IMR-90 (cell line): ENCODE results near the gene PYGB. TPM values are rescaled to one million over a fixed set of nuclear protein-coding genes. Genes with fewer than 3 reads are reported as not detected.

Experiments used
- ATAC-seq: fragments of 200-7000 bp; cut with Tn5 transposase; 2 replicates; pipeline ENCODE4 v1.9.1; 2020; ENCODE audit warnings: low read depth, mild to moderate bottlenecking, moderate library complexity
- BruUV-seq: library from RNA; stranded (reverse); fragments of 400-500 nt; replicated peaks from 2 replicates; lab custom pipeline; 2021; lab: Mats Ljungman, UMichigan
- CTCF ChIA-PET: fragments of 300-600 bp; formaldehyde crosslinking; extraction: SDS; loops from one replicate; lab custom pipeline; 2021; ENCODE audit warnings: antibody characterized with exemption; lab: Yijun Ruan, JAX
- POLR2A ChIA-PET: fragments of 300-600 bp; sonication (Branson Sonifier 250); formaldehyde crosslinking; loops from one replicate; lab custom pipeline; 2022; ENCODE audit warnings: antibody characterized with exemption; ENCODE audit not compliant: unreplicated experiment; lab: Charles Lee
- DNase-seq: peaks from one replicate; pipeline ENCODE4 v3.0.0; 2013
- H2AFZ ChIP-seq: replicated peaks from 2 replicates; pipeline ENCODE3; 2013; ENCODE audit warnings: low read length, mild to moderate bottlenecking; ENCODE audit not compliant: poor library complexity
- H2AK5ac ChIP-seq: 2 replicates; pipeline ENCODE4 v1.6.1; 2013; ENCODE audit warnings: low read depth, low read length, inconsistent platforms
- H2AK9ac ChIP-seq: replicated peaks from 2 replicates; pipeline ENCODE3; 2013; ENCODE audit warnings: mild to moderate bottlenecking, low read depth, low read length, moderate library complexity; ENCODE audit not compliant: poor library complexity
- H2BK120ac ChIP-seq: 2 replicates; pipeline ENCODE4 v1.6.1; 2013; ENCODE audit warnings: low read depth, low read length, inconsistent platforms
- H2BK15ac ChIP-seq: 3 replicates; pipeline ENCODE4 v1.6.1; 2013; ENCODE audit warnings: low read depth, low read length, inconsistent platforms
- H2BK20ac ChIP-seq: 2 replicates; pipeline ENCODE4 v1.6.1; 2013; ENCODE audit warnings: low read depth, mild to moderate bottlenecking, inconsistent platforms, low read length, moderate library complexity
- H2BK5ac ChIP-seq: 2 replicates; pipeline ENCODE4 v1.6.1; 2013; ENCODE audit warnings: mild to moderate bottlenecking, low read depth, low read length, inconsistent platforms; ENCODE audit not compliant: poor library complexity, severe bottlenecking
- H3K14ac ChIP-seq: replicated peaks from 2 replicates; pipeline ENCODE4 v1.6.1; 2013; ENCODE audit warnings: low read depth, low read length, inconsistent platforms
- H3K18ac ChIP-seq: 2 replicates; pipeline ENCODE4 v1.6.1; 2013; ENCODE audit warnings: low read depth, low read length, control low read depth
- H3K23ac ChIP-seq: 2 replicates; pipeline ENCODE4 v1.6.1; 2013; ENCODE audit warnings: low read depth, low read length, inconsistent platforms
- H3K27ac ChIP-seq: 2 replicates; pipeline ENCODE4 v1.5.1; 2013; ENCODE audit warnings: mild to moderate bottlenecking, control low read depth, low read length; ENCODE audit not compliant: insufficient read depth
- H3K27me3 ChIP-seq: 2 replicates; pipeline ENCODE4 v1.6.1; 2013; ENCODE audit warnings: low read length; ENCODE audit not compliant: control insufficient read depth, insufficient read depth
- H3K36me3 ChIP-seq: 2 replicates; pipeline ENCODE4 v1.6.1; 2013; ENCODE audit warnings: low read length, mixed read lengths; ENCODE audit not compliant: control insufficient read depth, insufficient read depth
- H3K4ac ChIP-seq: 2 replicates; pipeline ENCODE4 v1.6.1; 2013; ENCODE audit warnings: low read depth, low read length, inconsistent platforms
- H3K4me1 ChIP-seq: 2 replicates; pipeline ENCODE4 v1.6.1; 2013; ENCODE audit warnings: low read length, mixed read lengths; ENCODE audit not compliant: control insufficient read depth, insufficient read depth
- H3K4me2 ChIP-seq: 2 replicates; pipeline ENCODE4 v1.6.1; 2013; ENCODE audit warnings: low read depth, mild to moderate bottlenecking, control low read depth, low read length, moderate library complexity
- H3K4me3 ChIP-seq: 2 replicates; pipeline ENCODE4 v1.5.1; 2013; ENCODE audit warnings: low read depth, mild to moderate bottlenecking, control low read depth, low read length, moderate library complexity; ENCODE audit not compliant: insufficient read depth
- H3K56ac ChIP-seq: 2 replicates; pipeline ENCODE4 v1.6.1; 2013; ENCODE audit warnings: low read length, inconsistent platforms; ENCODE audit not compliant: insufficient read depth; ENCODE audit errors: extremely low read depth
- H3K79me1 ChIP-seq, 2 experiments: 2 replicates each; pipeline ENCODE4 v1.6.1; 2013; ENCODE audit warnings: low read length in 2 of 2, inconsistent platforms in 1 of 2, low read depth in 1 of 2
- H3K9ac ChIP-seq: 2 replicates; pipeline ENCODE4 v1.6.1; 2013; ENCODE audit warnings: low read depth, low read length, control low read depth
- H3K9me1 ChIP-seq: 2 replicates; pipeline ENCODE4 v1.6.1; 2013; ENCODE audit warnings: low read length, inconsistent platforms; ENCODE audit not compliant: insufficient read depth
- H3K9me3 ChIP-seq: 2 replicates; pipeline ENCODE4 v1.6.1; 2013; ENCODE audit warnings: low read length; ENCODE audit not compliant: control insufficient read depth, insufficient read depth
- H4K20me1 ChIP-seq: 2 replicates; pipeline ENCODE4 v1.6.1; 2013; ENCODE audit warnings: low read length, inconsistent platforms; ENCODE audit not compliant: insufficient read depth
- H4K5ac ChIP-seq: 2 replicates; pipeline ENCODE4 v1.6.1; 2013; ENCODE audit warnings: mild to moderate bottlenecking, low read depth, low read length, control low read depth
- H4K8ac ChIP-seq, 2 experiments: 2 replicates each; pipeline ENCODE4 v1.6.1; 2013; ENCODE audit warnings: low read depth in 2 of 2, low read length in 2 of 2, control low read depth in 1 of 2, inconsistent platforms in 1 of 2
- H4K91ac ChIP-seq: 2 replicates; pipeline ENCODE4 v1.6.1; 2013; ENCODE audit warnings: low read depth, low read length, inconsistent platforms; ENCODE audit not compliant: insufficient read depth
- BHLHE40 ChIP-seq: fragments of 150-350 bp; IDR thresholded peaks from 2 replicates; pipeline ENCODE4 v1.6.1; 2016; ENCODE audit warnings: mild to moderate bottlenecking, low read depth, low read length
- CEBPB ChIP-seq: IDR thresholded peaks from 2 replicates; pipeline ENCODE4 v1.6.1; 2012; ENCODE audit warnings: low read depth, low read length, improper control_type of control experiment
- CHD1 ChIP-seq: IDR thresholded peaks from 2 replicates; pipeline ENCODE4 v1.6.1; 2012; ENCODE audit warnings: low read depth, low read length, improper control_type of control experiment
- FOS ChIP-seq: fragments of 150-350 bp; IDR thresholded peaks from 2 replicates; pipeline ENCODE4 v1.6.1; 2016; ENCODE audit warnings: low read depth, low read length
- MAFK ChIP-seq: IDR thresholded peaks from 2 replicates; pipeline ENCODE4 v1.6.1; 2012; ENCODE audit warnings: low read depth, low read length, improper control_type of control experiment
- MAZ ChIP-seq: IDR thresholded peaks from 2 replicates; pipeline ENCODE4 v1.6.1; 2012; ENCODE audit warnings: low read depth, mild to moderate bottlenecking, low read length, improper control_type of control experiment, moderate library complexity, borderline replicate concordance
- MXI1 ChIP-seq: IDR thresholded peaks from 2 replicates; pipeline ENCODE4 v1.6.1; 2012; ENCODE audit warnings: low read depth, mild to moderate bottlenecking, low read length, moderate library complexity, borderline replicate concordance
- POLR2A ChIP-seq: IDR thresholded peaks from 2 replicates; pipeline ENCODE4 v1.6.1; 2012; ENCODE audit warnings: mild to moderate bottlenecking, low read depth, low read length
- RCOR1 ChIP-seq: IDR thresholded peaks from 2 replicates; pipeline ENCODE4 v1.6.1; 2012; ENCODE audit warnings: mild to moderate bottlenecking, low read length, improper control_type of control experiment; ENCODE audit not compliant: insufficient replicate concordance
- SMC3 ChIP-seq: fragments of 150-350 bp; IDR thresholded peaks from 2 replicates; pipeline ENCODE4 v1.6.1; 2016; ENCODE audit warnings: low read depth, mild to moderate bottlenecking, antibody characterized with exemption, low read length, moderate library complexity
- WGBS, 2 experiments: methylation state at CpG; one replicate each; pipeline versions ENCODE4 v1.1.5 to v1.1.7; 2013; ENCODE audit warnings: missing lambda C conversion rate in 2 of 2; ENCODE audit not compliant: insufficient read length in 1 of 2; ENCODE audit errors: extremely low coverage in 2 of 2; 5-methylcytosine and 5-hydroxymethylcytosine counted together
- dilution Hi-C: fragments of 300-500 bp; cut with HindIII; formaldehyde crosslinking; loops from one replicate; pipeline ENCODE4 v1.14.3; 2018; ENCODE audit warnings: low sequenced_read_pairs; ENCODE audit not compliant: unreplicated experiment
- in situ Hi-C: fragments of 300-500 bp; cut with MboI; formaldehyde crosslinking; loops from 3 replicates; pipeline ENCODE4 v1.14.3; 2019; ENCODE audit warnings: low sequenced_read_pairs, inconsistent platforms, mixed read lengths
- intact Hi-C: fragments of 100-400 bp; cut with micrococcal nuclease; formaldehyde crosslinking; loops from 2 replicates; pipeline ENCODE4 v1.10.0; 2022
- polyA plus RNA-seq, 3 experiments: library from polyadenylated mRNA; depleted of rRNA; stranded (reverse); fragments of >200 nt; gene quantifications; 2 replicates each; pipeline ENCODE4 v1.2.3, GENCODE V29; 2012; ENCODE audit warnings: low replicate concordance in 1 of 3
- total RNA-seq: library from RNA; depleted of rRNA; stranded (reverse); fragments of >200 nt; gene quantifications from 2 replicates; pipeline ENCODE4 v1.2.3, GENCODE V29; 2012
- TF ChIP-seq, protein P1 (sequence below): conservative IDR thresholded peaks from 2 replicates; pipeline ENCODE4 v1.5.1; 2012; ENCODE audit warnings: mild to moderate bottlenecking, low read depth, low read length, improper control_type of control experiment
- TF ChIP-seq, protein P2 (sequence below): fragments of 150-350 bp; IDR thresholded peaks from 2 replicates; pipeline ENCODE4 v1.6.1; 2017; ENCODE audit warnings: mild to moderate bottlenecking, antibody characterized with exemption, low read length, low read depth
- TF ChIP-seq, protein P3 (sequence below): fragments of 150-350 bp; IDR thresholded peaks from 2 replicates; pipeline ENCODE4 v1.6.1; 2016; ENCODE audit warnings: low read depth, mild to moderate bottlenecking, low read length, moderate library complexity, borderline replicate concordance

The PYGB gene
- total and polyA plus RNA-seq, 2 of the 4 experiments (the other 2 are of a cell fraction) = 72.4 to 83.1 TPM

DNA sequence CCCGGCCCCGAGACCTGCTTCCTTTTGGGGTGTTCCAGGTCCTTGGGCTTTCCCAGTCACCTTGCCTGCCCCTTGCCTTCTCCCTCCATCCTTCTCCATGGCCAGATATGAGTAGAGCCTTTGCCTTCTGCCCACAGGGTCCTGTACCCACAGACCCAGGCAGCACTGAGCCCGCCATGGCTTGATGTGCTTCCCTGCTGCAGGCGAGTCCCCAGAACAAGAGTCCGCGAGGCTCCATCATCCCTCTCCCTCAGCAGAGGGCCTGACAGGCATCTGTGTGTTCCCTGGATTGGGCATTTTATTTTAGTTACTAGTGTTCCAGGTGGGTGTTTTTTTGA is 21.9 kb downstream of the PYGB start:
- H2BK120ac ChIP-seq = no peak overlapping the region
- no peak overlapping the region for H3K4me3 ChIP-seq
- no peak overlapping the region for H4K91ac ChIP-seq
- intact Hi-C loops (no loop called here), in situ Hi-C loops (loop anchor here (10.0 to 25.0 kb wide), 3 partner anchors 55 to 1633 kb away; partner anchors contain the start of gene CST3), dilution Hi-C loops (no loop called here)
- no peak overlapping the region for H2AK9ac ChIP-seq
- H2AK5ac ChIP-seq = no peak overlapping the region
- no peak overlapping the region for H2BK5ac ChIP-seq
- no peak overlapping the region for H3K27ac ChIP-seq
- H4K8ac ChIP-seq = no peak overlapping the region
- no peak overlapping the region for H2AFZ ChIP-seq
- H4K5ac ChIP-seq = no peak overlapping the region
- H3K18ac ChIP-seq = no peak overlapping the region
- H3K9me1 ChIP-seq = peaks cover 6% of the 10 kb centered on the region; the same call in 1 of the 2 replicates
- no TSS peak for BruUV-seq
- WGBS, 2 experiments = no CpG with 5 or more reads among the region's 6 CpGs
- H3K4ac ChIP-seq = no peak overlapping the region
- no peak overlapping the region for H2BK20ac ChIP-seq
- no peaks in the 10 kb centered on the region for H3K9me3 ChIP-seq
- no peak overlapping the region for H3K14ac ChIP-seq
- no peak overlapping the region for H3K9ac ChIP-seq
- H3K56ac ChIP-seq = no peak overlapping the region
- no peaks in the 10 kb centered on the region for H3K27me3 ChIP-seq
- H3K79me1 ChIP-seq = peaks cover 21 to 30% of the 10 kb centered on the region in 2 experiments
- H4K20me1 ChIP-seq = no peaks in the 10 kb centered on the region; the same call in none of the 2 replicates
- H3K36me3 ChIP-seq = peaks cover 51% of the 10 kb centered on the region
- POLR2A ChIA-PET = no interaction called here
- H3K4me1 ChIP-seq = no peaks in the 10 kb centered on the region
- no peak overlapping the region for H2BK15ac ChIP-seq
- ATAC-seq = no peak
- CTCF ChIA-PET = no interaction called here
- no peak for DNase-seq
- no peak for TF ChIP-seq RCOR1
- no peak for TF ChIP-seq MAFK
- TF ChIP-seq, protein P1, sequence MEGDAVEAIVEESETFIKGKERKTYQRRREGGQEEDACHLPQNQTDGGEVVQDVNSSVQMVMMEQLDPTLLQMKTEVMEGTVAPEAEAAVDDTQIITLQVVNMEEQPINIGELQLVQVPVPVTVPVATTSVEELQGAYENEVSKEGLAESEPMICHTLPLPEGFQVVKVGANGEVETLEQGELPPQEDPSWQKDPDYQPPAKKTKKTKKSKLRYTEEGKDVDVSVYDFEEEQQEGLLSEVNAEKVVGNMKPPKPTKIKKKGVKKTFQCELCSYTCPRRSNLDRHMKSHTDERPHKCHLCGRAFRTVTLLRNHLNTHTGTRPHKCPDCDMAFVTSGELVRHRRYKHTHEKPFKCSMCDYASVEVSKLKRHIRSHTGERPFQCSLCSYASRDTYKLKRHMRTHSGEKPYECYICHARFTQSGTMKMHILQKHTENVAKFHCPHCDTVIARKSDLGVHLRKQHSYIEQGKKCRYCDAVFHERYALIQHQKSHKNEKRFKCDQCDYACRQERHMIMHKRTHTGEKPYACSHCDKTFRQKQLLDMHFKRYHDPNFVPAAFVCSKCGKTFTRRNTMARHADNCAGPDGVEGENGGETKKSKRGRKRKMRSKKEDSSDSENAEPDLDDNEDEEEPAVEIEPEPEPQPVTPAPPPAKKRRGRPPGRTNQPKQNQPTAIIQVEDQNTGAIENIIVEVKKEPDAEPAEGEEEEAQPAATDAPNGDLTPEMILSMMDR = no peak
- TF ChIP-seq SMC3 = no peak
- TF ChIP-seq, protein P2, sequence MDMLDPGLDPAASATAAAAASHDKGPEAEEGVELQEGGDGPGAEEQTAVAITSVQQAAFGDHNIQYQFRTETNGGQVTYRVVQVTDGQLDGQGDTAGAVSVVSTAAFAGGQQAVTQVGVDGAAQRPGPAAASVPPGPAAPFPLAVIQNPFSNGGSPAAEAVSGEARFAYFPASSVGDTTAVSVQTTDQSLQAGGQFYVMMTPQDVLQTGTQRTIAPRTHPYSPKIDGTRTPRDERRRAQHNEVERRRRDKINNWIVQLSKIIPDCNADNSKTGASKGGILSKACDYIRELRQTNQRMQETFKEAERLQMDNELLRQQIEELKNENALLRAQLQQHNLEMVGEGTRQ = no peak
- no peak for TF ChIP-seq POLR2A
- no peak for TF ChIP-seq MXI1
- TF ChIP-seq MAZ = no peak
- TF ChIP-seq CEBPB = no peak
- TF ChIP-seq BHLHE40 = no peak
- no peak for TF ChIP-seq CHD1
- TF ChIP-seq, protein P3, sequence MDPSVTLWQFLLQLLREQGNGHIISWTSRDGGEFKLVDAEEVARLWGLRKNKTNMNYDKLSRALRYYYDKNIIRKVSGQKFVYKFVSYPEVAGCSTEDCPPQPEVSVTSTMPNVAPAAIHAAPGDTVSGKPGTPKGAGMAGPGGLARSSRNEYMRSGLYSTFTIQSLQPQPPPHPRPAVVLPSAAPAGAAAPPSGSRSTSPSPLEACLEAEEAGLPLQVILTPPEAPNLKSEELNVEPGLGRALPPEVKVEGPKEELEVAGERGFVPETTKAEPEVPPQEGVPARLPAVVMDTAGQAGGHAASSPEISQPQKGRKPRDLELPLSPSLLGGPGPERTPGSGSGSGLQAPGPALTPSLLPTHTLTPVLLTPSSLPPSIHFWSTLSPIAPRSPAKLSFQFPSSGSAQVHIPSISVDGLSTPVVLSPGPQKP = no peak
- TF ChIP-seq FOS = no peak
- H3K23ac ChIP-seq = no peak overlapping the region
- no peak overlapping the region for H3K4me2 ChIP-seq
